GM18508 (cell line): ENCODE results near the gene ADARB2.

ENCODE experiments used
- ATAC-seq: cut with Tn5 transposase; IDR thresholded peaks from one replicate; pipeline ENCODE4 v1.9.1; 2021; ENCODE audit warnings: moderate number of reproducible peaks; ENCODE audit not compliant: insufficient read depth, unreplicated experiment

The ADARB2 gene

GRCh38 chr10:1142596-1142995 is 594.7 kb downstream of the ADARB2 start:
- ATAC-seq, result no peak

- ATAC-seq, result no peak
Observed at GRCh38 chr10:1141701-1142100, 595.6 kb downstream of the ADARB2 start.

- no peak for ATAC-seq
Observed at GRCh38 chr10:1141261-1141660, 596.1 kb downstream of the ADARB2 start.

- ATAC-seq, result no peak
Observed at GRCh38 chr10:1138529-1138928, 598.8 kb downstream of the ADARB2 start.

GRCh38 chr10:1137499-1138163 is 599.7 kb downstream of the ADARB2 start:
- ATAC-seq, result no peak

GRCh38 chr10:1136268-1136667 is 601.1 kb downstream of the ADARB2 start:
- no peak for ATAC-seq

- no peak for ATAC-seq
Observed at GRCh38 chr10:1134156-1134555, 603.2 kb downstream of the ADARB2 start.

GRCh38 chr10:1133495-1134045 is 603.8 kb downstream of the ADARB2 start:
- no peak for ATAC-seq

GRCh38 chr10:1132584-1132983 is 604.7 kb downstream of the ADARB2 start:
- ATAC-seq, result no peak

- no peak for ATAC-seq
Observed at GRCh38 chr10:1130995-1131790, 606.1 kb downstream of the ADARB2 start.

- no peak for ATAC-seq
Observed at GRCh38 chr10:1130226-1130625, 607.1 kb downstream of the ADARB2 start.

GRCh38 chr10:1128649-1129048 is 608.7 kb downstream of the ADARB2 start:
- ATAC-seq, result no peak

GRCh38 chr10:1128115-1128514 is 609.2 kb downstream of the ADARB2 start:
- no peak for ATAC-seq

GRCh38 chr10:1127629-1128028 is 609.7 kb downstream of the ADARB2 start:
- no peak for ATAC-seq
